Measurements from ENCODE around the gene ACTBL2. TPM values are rescaled to one million over a fixed set of nuclear protein-coding genes. Genes with fewer than 3 reads are reported as not detected.
"Not testable (repeated sequence)": the region's sequence is repeated elsewhere in the genome, so short reads cannot be mapped to it uniquely, and the experiment has no call there.

The ACTBL2 gene
- total RNA-seq, 2 experiments from 2014 or later, result not detected

GRCh38 chr5:57492632-57493031, 10.0 kb upstream of the ACTBL2 start:
- Mint-ChIP-seq H3K4me3 (no peak overlapping the region), H3K27me3 (no peaks in the 10 kb centered on the region), H3K4me1 (peaks cover 27% of the 10 kb centered on the region), H3K27ac (no peak overlapping the region), H3K36me3 (ENCODE audit: low read depth) (no peaks in the 10 kb centered on the region), H3K9me3 (ENCODE audit: low read depth) (no peaks in the 10 kb centered on the region)
- ATAC-seq (no peak), DNase-seq (no peak)
- POLR2A ChIA-PET, result no interaction called here
- CTCF ChIA-PET, result interaction anchor here (0.6 to 1.6 kb wide), 3 partner anchors 22 to 181 kb away, joined by 3 read pairs; no protein-coding TSS in a partner anchor
- intact Hi-C loops (cut with DNase I, micrococcal nuclease), result no loop called here

GRCh38 chr5:57491369-57491965, 8.9 kb upstream of the ACTBL2 start:
- Mint-ChIP-seq H3K36me3 (ENCODE audit: low read depth) (no peaks in the 10 kb centered on the region), H3K27me3 (no peaks in the 10 kb centered on the region), H3K9me3 (ENCODE audit: low read depth) (no peaks in the 10 kb centered on the region), H3K27ac (no peak overlapping the region), H3K4me1 (peaks cover 27% of the 10 kb centered on the region), H3K4me3 (no peak overlapping the region)
- intact Hi-C loops (cut with DNase I, micrococcal nuclease), result no loop called here
- ChIA-PET POLR2A (no interaction called here), CTCF (interaction anchor here (1.6 kb wide), 1 partner anchor 21 kb away, joined by 3 read pairs; no protein-coding TSS in a partner anchor)
- ATAC-seq (no peak), DNase-seq (no peak)

- intact Hi-C loops (cut with DNase I, micrococcal nuclease), result no loop called here
- no peaks in the 10 kb centered on the region for H3K9me3 Mint-ChIP-seq (ENCODE audit: low read depth)
- no peak for DNase-seq
- H3K36me3 Mint-ChIP-seq (ENCODE audit: low read depth), result no peaks in the 10 kb centered on the region
- H3K4me3 Mint-ChIP-seq, result no peak overlapping the region
- ATAC-seq, result no peak
- no peaks in the 10 kb centered on the region for H3K27me3 Mint-ChIP-seq
- CTCF ChIA-PET, result interaction anchor here (1.1 kb wide), 1 partner anchor 405 kb away, joined by 4 read pairs; no protein-coding TSS in a partner anchor
- POLR2A ChIA-PET, result no interaction called here
- peaks cover 5% of the 10 kb centered on the region for H3K4me1 Mint-ChIP-seq
- no peak overlapping the region for H3K27ac Mint-ChIP-seq
Measured at GRCh38 chr5:57488215-57488955, 5.8 kb upstream of the ACTBL2 start.

- no peaks in the 10 kb centered on the region for H3K36me3 Mint-ChIP-seq (ENCODE audit: low read depth)
- intact Hi-C loops (cut with DNase I, micrococcal nuclease), result no loop called here
- H3K27me3 Mint-ChIP-seq, result peaks cover 2% of the 10 kb centered on the region
- H3K4me3 Mint-ChIP-seq, result no peak overlapping the region
- no peaks in the 10 kb centered on the region for H3K4me1 Mint-ChIP-seq
- ChIA-PET CTCF (interaction anchor here (0.6 to 1.3 kb wide), 2 partner anchors 10 to 71 kb away, joined by 3 to 4 read pairs; no protein-coding TSS in a partner anchor), POLR2A (no interaction called here)
- H3K27ac Mint-ChIP-seq, result no peak overlapping the region
- DNase-seq (no peak), ATAC-seq (no peak)
- no peaks in the 10 kb centered on the region for H3K9me3 Mint-ChIP-seq (ENCODE audit: low read depth)
Measured at GRCh38 chr5:57486027-57486602, 3.5 kb upstream of the ACTBL2 start.

GRCh38 chr5:57478826-57479225, 3.8 kb downstream of the ACTBL2 start:
- POLR2A ChIA-PET, result no interaction called here

GRCh38 chr5:57476601-57477056, 6.0 kb downstream of the ACTBL2 start:
- DNase-seq (no peak), ATAC-seq (no peak)
- Mint-ChIP-seq H3K9me3 (ENCODE audit: low read depth) (peaks cover 2% of the 10 kb centered on the region), H3K4me1 (no peaks in the 10 kb centered on the region), H3K27me3 (peaks cover 5% of the 10 kb centered on the region), H3K27ac (no peak overlapping the region), H3K4me3 (no peak overlapping the region), H3K36me3 (ENCODE audit: low read depth) (no peaks in the 10 kb centered on the region)
- intact Hi-C loops (cut with DNase I, micrococcal nuclease), result no loop called here
- POLR2A ChIA-PET, result no interaction called here
- CTCF ChIA-PET, result no interaction called here

More at GRCh38 chr5:57478826-57479225, 3.8 kb downstream of the ACTBL2 start:
- CTCF ChIA-PET, result no interaction called here
- Mint-ChIP-seq H3K9me3 (ENCODE audit: low read depth) (peaks cover 2% of the 10 kb centered on the region), H3K27me3 (peaks cover 6% of the 10 kb centered on the region), H3K4me1 (no peaks in the 10 kb centered on the region), H3K4me3 (no peak overlapping the region), H3K36me3 (ENCODE audit: low read depth) (no peaks in the 10 kb centered on the region), H3K27ac (no peak overlapping the region)
- ATAC-seq (no peak), DNase-seq (no peak)
- intact Hi-C loops (cut with DNase I, micrococcal nuclease), result no loop called here

GRCh38 chr5:57470339-57470738, 12.3 kb downstream of the ACTBL2 start:
- Mint-ChIP-seq H3K4me3 (no peak overlapping the region), H3K4me1 (no peaks in the 10 kb centered on the region), H3K27ac (no peak overlapping the region), H3K27me3 (peaks cover 3% of the 10 kb centered on the region), H3K9me3 (ENCODE audit: low read depth) (peaks cover under 1% of the 10 kb centered on the region), H3K36me3 (ENCODE audit: low read depth) (no peaks in the 10 kb centered on the region)
- POLR2A ChIA-PET, result interaction anchor here (0.6 kb wide), 1 partner anchor 1060 kb away, joined by 6 read pairs; no protein-coding TSS in a partner anchor
- no peak for ATAC-seq
- CTCF ChIA-PET, result interaction anchor here (0.8 to 1.2 kb wide), 3 partner anchors 12 to 22 kb away, joined by 3 read pairs; no protein-coding TSS in a partner anchor
- intact Hi-C loops (cut with DNase I, micrococcal nuclease), result no loop called here
- DNase-seq, result no peak

- intact Hi-C loops (cut with DNase I, micrococcal nuclease), result no loop called here
- Mint-ChIP-seq H3K9me3 (ENCODE audit: low read depth) (no peaks in the 10 kb centered on the region), H3K27ac (no peak overlapping the region), H3K4me1 (no peaks in the 10 kb centered on the region), H3K27me3 (peaks cover 2% of the 10 kb centered on the region), H3K4me3 (no peak overlapping the region), H3K36me3 (ENCODE audit: low read depth) (no peaks in the 10 kb centered on the region)
- ATAC-seq (no peak), DNase-seq (no peak)
- ChIA-PET CTCF (interaction anchor here (1.1 kb wide), 1 partner anchor 15 kb away, joined by 3 read pairs; no protein-coding TSS in a partner anchor), POLR2A (no interaction called here)
Measured at GRCh38 chr5:57468481-57469163, 14.0 kb downstream of the ACTBL2 start.

GRCh38 chr5:57466544-57466943, 16.1 kb downstream of the ACTBL2 start:
- ChIA-PET CTCF (interaction anchor here (0.7 kb wide), 2 partner anchors 13 to 1102 kb away, joined by 3 read pairs; no protein-coding TSS in a partner anchor), POLR2A (no interaction called here)
- H3K4me3 Mint-ChIP-seq, result no peak overlapping the region
- intact Hi-C loops (cut with DNase I, micrococcal nuclease), result no loop called here
- H3K27ac Mint-ChIP-seq, result no peak overlapping the region
- DNase-seq (no peak), ATAC-seq (no peak)
- H3K27me3 Mint-ChIP-seq, result peaks cover 3% of the 10 kb centered on the region
- H3K9me3 Mint-ChIP-seq (ENCODE audit: low read depth), result no peaks in the 10 kb centered on the region
- H3K4me1 Mint-ChIP-seq, result no peaks in the 10 kb centered on the region
- no peaks in the 10 kb centered on the region for H3K36me3 Mint-ChIP-seq (ENCODE audit: low read depth)

GRCh38 chr5:57460056-57460455, 22.6 kb downstream of the ACTBL2 start:
- ATAC-seq; POLR2A ChIA-PET; H3K9me3 Mint-ChIP-seq (ENCODE audit: low read depth); CTCF ChIA-PET; H3K27me3 Mint-ChIP-seq; H3K4me1 Mint-ChIP-seq; intact Hi-C loops (cut with DNase I, micrococcal nuclease); H3K4me3 Mint-ChIP-seq; H3K36me3 Mint-ChIP-seq (ENCODE audit: low read depth); H3K27ac Mint-ChIP-seq; DNase-seq: not testable (repeated sequence)

- no peaks in the 10 kb centered on the region for H3K9me3 Mint-ChIP-seq (ENCODE audit: low read depth)
- H3K27ac Mint-ChIP-seq, result no peak overlapping the region
- no peak for DNase-seq
- peaks cover 4% of the 10 kb centered on the region for H3K27me3 Mint-ChIP-seq
- ChIA-PET CTCF (no interaction called here), POLR2A (no interaction called here)
- intact Hi-C loops (cut with DNase I, micrococcal nuclease), result no loop called here
- ATAC-seq, result no peak
- no peaks in the 10 kb centered on the region for H3K36me3 Mint-ChIP-seq (ENCODE audit: low read depth)
- no peak overlapping the region for H3K4me3 Mint-ChIP-seq
- H3K4me1 Mint-ChIP-seq, result no peaks in the 10 kb centered on the region
Measured at GRCh38 chr5:57458443-57458842, 24.2 kb downstream of the ACTBL2 start.
